Fibroblast of villous mesenchyme (primary cell): ENCODE data around the gene DCTD. TPM values are rescaled to one million over a fixed set of nuclear protein-coding genes. Genes with fewer than 3 reads are reported as not detected.

Experiments
- DNase-seq: peaks from one replicate; pipeline ENCODE4 v3.0.0-alpha.2; 2010; ENCODE audit warnings: low read depth
- H3K4me3 ChIP-seq: 2 replicates; pipeline ENCODE4 v1.5.1; 2011; ENCODE audit warnings: low read depth, mild to moderate bottlenecking, low read length
- CTCF ChIP-seq: IDR thresholded peaks from 2 replicates; pipeline ENCODE4 v1.5.1; 2012; ENCODE audit warnings: low read depth, mild to moderate bottlenecking, low read length; ENCODE audit not compliant: insufficient read depth
- total RNA-seq: library from RNA; depleted of rRNA; stranded (reverse); fragments of >200 nt; gene quantifications from 2 replicates; pipeline ENCODE4 v1.2.3, GENCODE V29; 2012

Gene DCTD
- 80.9 and 116 TPM in 2 replicates for total RNA-seq

GRCh38 chr4:182917182-182918043, at the start of gene DCTD:
DCTD (minus strand) TSS chr4:182917386; CDS start chr4:182915568, 1,818 bp downstream.
- TF ChIP-seq CTCF = peak; percentile 43
- peak within 1 kb of the TSS; percentile 71 for H3K4me3 ChIP-seq
- DNase-seq = peak; percentile 71

- no peak for TF ChIP-seq CTCF
- no peak overlapping the region for H3K4me3 ChIP-seq
- no peak for DNase-seq
Measured at GRCh38 chr4:182960746-182961145, 43.6 kb upstream of the DCTD start.

GRCh38 chr4:182960228-182960627, 43.0 kb upstream of the DCTD start:
- no peak for DNase-seq
- no peak overlapping the region for H3K4me3 ChIP-seq
- no peak for TF ChIP-seq CTCF

GRCh38 chr4:182955411-182955810, 38.2 kb upstream of the DCTD start:
- TF ChIP-seq CTCF = no peak
- peak; percentile 16 for DNase-seq

GRCh38 chr4:182944484-182945213, 27.5 kb upstream of the DCTD start:
- DNase-seq = no peak
- no peak for TF ChIP-seq CTCF
- H3K4me3 ChIP-seq = no peak overlapping the region

More at GRCh38 chr4:182955411-182955810, 38.2 kb upstream of the DCTD start:
- no peak overlapping the region for H3K4me3 ChIP-seq

GRCh38 chr4:182939680-182940079, 22.5 kb upstream of the DCTD start:
- DNase-seq = no peak
- TF ChIP-seq CTCF = no peak
- H3K4me3 ChIP-seq = no peak overlapping the region
